ENCODE measurements around the gene MYH13. TPM values are rescaled to one million over a fixed set of nuclear protein-coding genes. Genes with fewer than 3 reads are reported as not detected.

MYH13 gene
- total RNA-seq, 2 experiments from 2014 or later: not detected

- ChIA-PET POLR2A (no interaction called here), CTCF (no interaction called here)
- ATAC-seq (ENCODE audit: poor library complexity): no peak
- intact Hi-C loops (cut with DNase I, micrococcal nuclease): no loop called here
- H3K27me3 Mint-ChIP-seq: no peaks in the 10 kb centered on the region
- no peak overlapping the region for H3K27ac Mint-ChIP-seq
- no peaks in the 10 kb centered on the region for H3K4me1 ChIP-seq (ENCODE audit: insufficient read depth, low read length)
- TF ChIP-seq, protein P1, sequence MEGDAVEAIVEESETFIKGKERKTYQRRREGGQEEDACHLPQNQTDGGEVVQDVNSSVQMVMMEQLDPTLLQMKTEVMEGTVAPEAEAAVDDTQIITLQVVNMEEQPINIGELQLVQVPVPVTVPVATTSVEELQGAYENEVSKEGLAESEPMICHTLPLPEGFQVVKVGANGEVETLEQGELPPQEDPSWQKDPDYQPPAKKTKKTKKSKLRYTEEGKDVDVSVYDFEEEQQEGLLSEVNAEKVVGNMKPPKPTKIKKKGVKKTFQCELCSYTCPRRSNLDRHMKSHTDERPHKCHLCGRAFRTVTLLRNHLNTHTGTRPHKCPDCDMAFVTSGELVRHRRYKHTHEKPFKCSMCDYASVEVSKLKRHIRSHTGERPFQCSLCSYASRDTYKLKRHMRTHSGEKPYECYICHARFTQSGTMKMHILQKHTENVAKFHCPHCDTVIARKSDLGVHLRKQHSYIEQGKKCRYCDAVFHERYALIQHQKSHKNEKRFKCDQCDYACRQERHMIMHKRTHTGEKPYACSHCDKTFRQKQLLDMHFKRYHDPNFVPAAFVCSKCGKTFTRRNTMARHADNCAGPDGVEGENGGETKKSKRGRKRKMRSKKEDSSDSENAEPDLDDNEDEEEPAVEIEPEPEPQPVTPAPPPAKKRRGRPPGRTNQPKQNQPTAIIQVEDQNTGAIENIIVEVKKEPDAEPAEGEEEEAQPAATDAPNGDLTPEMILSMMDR (IDR thresholded peaks at IDR 0.05): no peak
- H3K36me3 Mint-ChIP-seq (ENCODE audit: low read depth): no peaks in the 10 kb centered on the region
- H3K27ac ChIP-seq (ENCODE audit: low read depth in 1 of 2, low read length in 2 of 2): no peak overlapping the region
- H3K9me3 ChIP-seq (ENCODE audit: control insufficient read depth in 1 of 2, insufficient read depth in 1 of 2, low read length in 2 of 2): no peaks in the 10 kb centered on the region
- no peak overlapping the region for H3K4me3 Mint-ChIP-seq
- no peaks in the 10 kb centered on the region for H3K9me3 Mint-ChIP-seq
- H3K4me3 ChIP-seq (ENCODE audit: low read length): no peak overlapping the region
- H3K36me3 ChIP-seq (ENCODE audit: insufficient read depth, low read length): no peaks in the 10 kb centered on the region
- no peaks in the 10 kb centered on the region for H3K27me3 ChIP-seq (ENCODE audit: control insufficient read depth in 1 of 2, insufficient read depth in 2 of 2, low read length in 2 of 2)
- H3K4me1 Mint-ChIP-seq (ENCODE audit: low read depth): no peaks in the 10 kb centered on the region
- DNase-seq: peak in 1 of 14 experiments; percentile 8
These were observed 23.4 kb downstream of the MYH13 start for GRCh38 chr17:10349403-10349802.

DNA sequence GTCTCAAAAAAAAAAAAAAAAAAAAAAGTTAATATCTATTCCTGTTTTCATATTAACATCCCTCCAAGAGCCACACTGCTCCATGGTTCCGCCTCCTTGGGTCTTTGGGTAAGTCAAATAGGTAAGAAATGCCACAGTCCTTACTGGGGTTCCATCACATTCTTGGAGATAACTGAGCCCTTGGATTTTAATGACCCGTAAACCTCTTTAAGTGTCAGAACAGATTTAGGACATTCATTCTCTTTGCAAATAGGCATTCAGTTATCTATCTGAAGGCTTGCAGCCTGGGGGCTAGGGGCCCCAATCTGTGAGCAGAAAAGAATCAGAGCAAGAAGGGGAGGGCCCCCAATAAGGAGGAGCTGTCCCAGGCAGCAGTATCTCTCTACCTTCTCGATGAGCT is 28.0 kb downstream of the MYH13 start:
- intact Hi-C loops (cut with DNase I, micrococcal nuclease): no loop called here
- Mint-ChIP-seq H3K9me3 (no peaks in the 10 kb centered on the region), H3K4me3 (no peak overlapping the region), H3K27me3 (no peaks in the 10 kb centered on the region), H3K36me3 (ENCODE audit: low read depth) (no peaks in the 10 kb centered on the region), H3K27ac (no peak overlapping the region), H3K4me1 (ENCODE audit: low read depth) (no peaks in the 10 kb centered on the region)
- ATAC-seq (ENCODE audit: poor library complexity): no peak
- ChIA-PET CTCF (no interaction called here), POLR2A (no interaction called here)
- no peaks in the 10 kb centered on the region for H3K4me1 ChIP-seq (ENCODE audit: insufficient read depth, low read length)
- H3K9me3 ChIP-seq (ENCODE audit: control insufficient read depth in 1 of 2, insufficient read depth in 1 of 2, low read length in 2 of 2): no peaks in the 10 kb centered on the region
- no peak for DNase-seq
- H3K36me3 ChIP-seq (ENCODE audit: insufficient read depth, low read length): no peaks in the 10 kb centered on the region
- TF ChIP-seq, protein P1 (IDR thresholded peaks at IDR 0.05): no peak
- H3K27ac ChIP-seq (ENCODE audit: low read depth in 1 of 2, low read length in 2 of 2): no peak overlapping the region
- H3K27me3 ChIP-seq (ENCODE audit: control insufficient read depth in 1 of 2, insufficient read depth in 2 of 2, low read length in 2 of 2): no peaks in the 10 kb centered on the region
- no peak overlapping the region for H3K4me3 ChIP-seq (ENCODE audit: low read length)

DNA sequence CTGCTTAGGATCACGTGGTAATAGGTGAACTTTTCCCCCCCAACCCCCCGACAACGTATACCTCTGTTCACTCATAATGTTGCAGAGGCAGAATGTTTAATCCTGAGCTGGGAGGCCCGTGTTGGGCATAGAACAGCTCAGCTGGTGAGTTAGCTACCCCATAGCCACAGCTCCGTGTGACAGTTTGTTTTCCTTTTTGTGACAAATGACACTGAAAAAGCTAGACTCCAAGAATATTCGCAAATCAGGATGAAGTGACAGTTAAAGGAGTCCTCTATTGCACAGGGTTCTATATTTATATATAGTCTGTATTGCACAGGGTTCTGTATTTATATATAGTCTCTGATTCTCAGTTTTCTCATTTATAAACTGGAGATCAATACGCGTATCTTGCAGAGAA is 33.8 kb downstream of the MYH13 start:
- ATAC-seq (ENCODE audit: poor library complexity) (no peak), DNase-seq (no peak)
- peaks cover 0 to 5% of the 10 kb centered on the region in 2 experiments for H3K9me3 ChIP-seq (ENCODE audit: control insufficient read depth in 1 of 2, insufficient read depth in 1 of 2, low read length in 2 of 2)
- H3K36me3 ChIP-seq (ENCODE audit: insufficient read depth, low read length): no peaks in the 10 kb centered on the region
- Mint-ChIP-seq H3K4me1 (ENCODE audit: low read depth) (no peaks in the 10 kb centered on the region), H3K4me3 (no peak overlapping the region), H3K27ac (no peak overlapping the region), H3K36me3 (ENCODE audit: low read depth) (no peaks in the 10 kb centered on the region), H3K9me3 (no peaks in the 10 kb centered on the region), H3K27me3 (no peaks in the 10 kb centered on the region)
- CTCF ChIA-PET: no interaction called here
- H3K4me3 ChIP-seq (ENCODE audit: low read length): no peak overlapping the region
- no peaks in the 10 kb centered on the region for H3K27me3 ChIP-seq (ENCODE audit: control insufficient read depth in 1 of 2, insufficient read depth in 2 of 2, low read length in 2 of 2)
- no peaks in the 10 kb centered on the region for H3K4me1 ChIP-seq (ENCODE audit: insufficient read depth, low read length)
- POLR2A ChIA-PET: no interaction called here
- intact Hi-C loops (cut with DNase I, micrococcal nuclease): no loop called here
- no peak overlapping the region for H3K27ac ChIP-seq (ENCODE audit: low read depth in 1 of 2, low read length in 2 of 2)
- TF ChIP-seq, protein P1 (IDR thresholded peaks at IDR 0.05): no peak

Data from CD4-positive, alpha-beta T cell (primary cell).